Fibroblast of pulmonary artery (primary cell): Measurements from ENCODE around the gene DAPK1.

Experiments used
- DNase-seq: peaks from one replicate; pipeline ENCODE4 v3.0.0-alpha.2; 2010; ENCODE audit warnings: low read depth
- H3K4me3 ChIP-seq: replicated peaks from 2 replicates; pipeline ENCODE4 v1.5.1; 2011; ENCODE audit warnings: low read depth, mild to moderate bottlenecking, control low read depth, low read length, moderate library complexity
- TF ChIP-seq, protein P1 (sequence below): IDR thresholded peaks from 2 replicates; pipeline ENCODE4 v1.5.1; 2011; ENCODE audit warnings: mild to moderate bottlenecking, control low read depth, low read length, inconsistent platforms; ENCODE audit errors: missing control alignments

DAPK1 gene

DNA sequence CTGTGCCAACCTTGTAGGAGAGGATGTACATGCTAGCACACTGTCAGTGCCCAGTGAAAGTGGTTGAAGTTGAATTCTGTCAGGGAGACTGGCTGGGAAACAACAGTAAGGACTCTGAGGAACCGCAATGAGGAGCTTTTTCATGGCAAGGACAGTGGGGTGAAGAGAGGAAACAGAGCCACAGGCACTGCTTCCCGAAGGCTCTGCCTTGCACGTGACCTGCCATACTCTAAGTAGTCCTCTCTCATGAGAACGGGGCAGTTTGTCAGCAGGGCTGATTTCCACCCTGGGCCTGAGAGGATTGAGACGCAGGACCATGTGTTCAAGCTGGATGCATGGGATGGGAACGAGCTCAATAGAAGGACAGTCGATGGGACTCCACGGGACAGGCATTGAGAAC lies 121.7 kb downstream of the DAPK1 start:
- TF ChIP-seq, protein P1, sequence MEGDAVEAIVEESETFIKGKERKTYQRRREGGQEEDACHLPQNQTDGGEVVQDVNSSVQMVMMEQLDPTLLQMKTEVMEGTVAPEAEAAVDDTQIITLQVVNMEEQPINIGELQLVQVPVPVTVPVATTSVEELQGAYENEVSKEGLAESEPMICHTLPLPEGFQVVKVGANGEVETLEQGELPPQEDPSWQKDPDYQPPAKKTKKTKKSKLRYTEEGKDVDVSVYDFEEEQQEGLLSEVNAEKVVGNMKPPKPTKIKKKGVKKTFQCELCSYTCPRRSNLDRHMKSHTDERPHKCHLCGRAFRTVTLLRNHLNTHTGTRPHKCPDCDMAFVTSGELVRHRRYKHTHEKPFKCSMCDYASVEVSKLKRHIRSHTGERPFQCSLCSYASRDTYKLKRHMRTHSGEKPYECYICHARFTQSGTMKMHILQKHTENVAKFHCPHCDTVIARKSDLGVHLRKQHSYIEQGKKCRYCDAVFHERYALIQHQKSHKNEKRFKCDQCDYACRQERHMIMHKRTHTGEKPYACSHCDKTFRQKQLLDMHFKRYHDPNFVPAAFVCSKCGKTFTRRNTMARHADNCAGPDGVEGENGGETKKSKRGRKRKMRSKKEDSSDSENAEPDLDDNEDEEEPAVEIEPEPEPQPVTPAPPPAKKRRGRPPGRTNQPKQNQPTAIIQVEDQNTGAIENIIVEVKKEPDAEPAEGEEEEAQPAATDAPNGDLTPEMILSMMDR, result no peak
- DNase-seq, result no peak
- H3K4me3 ChIP-seq, result no peak overlapping the region

DNA sequence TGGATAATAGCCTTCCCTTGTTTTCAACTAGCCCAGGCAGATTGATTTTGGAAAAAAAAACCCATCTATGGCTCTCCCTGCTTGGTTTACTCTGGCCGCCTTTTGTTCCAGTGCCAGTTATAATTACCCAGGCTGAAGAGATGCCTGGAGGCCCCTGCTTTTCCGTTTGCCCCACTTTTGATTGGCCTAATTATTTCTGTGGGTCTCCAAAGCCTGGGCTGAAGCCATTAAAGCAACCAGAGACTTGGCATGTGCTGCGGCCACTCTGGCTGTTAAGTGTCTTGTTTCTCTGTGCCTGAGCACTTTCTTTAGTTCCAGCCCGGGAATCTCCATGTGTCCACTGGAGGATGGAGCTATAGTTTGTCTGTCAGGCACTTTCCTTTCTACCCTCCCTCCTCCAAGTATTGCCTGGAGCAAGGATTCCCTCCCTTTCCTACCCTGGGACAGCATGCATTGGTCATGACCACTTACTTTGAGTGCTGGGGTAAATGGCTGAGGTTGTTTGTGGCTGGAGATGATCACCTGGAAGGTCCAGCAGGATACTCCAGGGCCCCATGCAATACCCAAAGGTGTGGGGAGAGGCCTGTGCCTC lies 123.2 kb downstream of the DAPK1 start:
- TF ChIP-seq, protein P1, result no peak
- DNase-seq, result no peak
- no peak overlapping the region for H3K4me3 ChIP-seq

DNA sequence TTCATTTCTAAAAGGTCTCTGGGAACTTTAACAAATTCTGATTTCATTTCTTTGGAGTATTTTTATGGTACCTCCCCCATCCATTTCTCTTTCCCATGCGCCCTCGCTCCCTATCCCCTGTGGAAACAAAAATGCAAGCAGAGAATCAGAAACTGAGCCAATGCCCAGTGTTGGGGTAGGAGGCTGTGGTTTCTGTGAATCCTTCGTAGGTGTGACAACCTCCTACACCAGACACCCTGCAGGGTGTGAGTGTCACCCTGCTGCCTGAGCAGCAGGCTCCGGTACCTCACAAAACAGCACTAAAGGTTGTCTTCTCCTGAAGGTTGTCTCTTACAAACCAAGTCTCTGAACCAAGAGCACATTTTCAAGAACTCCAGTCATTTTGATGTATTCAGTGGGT lies 124.4 kb downstream of the DAPK1 start:
- TF ChIP-seq, protein P1, result no peak
- DNase-seq, result no peak
- no peak overlapping the region for H3K4me3 ChIP-seq

DNA sequence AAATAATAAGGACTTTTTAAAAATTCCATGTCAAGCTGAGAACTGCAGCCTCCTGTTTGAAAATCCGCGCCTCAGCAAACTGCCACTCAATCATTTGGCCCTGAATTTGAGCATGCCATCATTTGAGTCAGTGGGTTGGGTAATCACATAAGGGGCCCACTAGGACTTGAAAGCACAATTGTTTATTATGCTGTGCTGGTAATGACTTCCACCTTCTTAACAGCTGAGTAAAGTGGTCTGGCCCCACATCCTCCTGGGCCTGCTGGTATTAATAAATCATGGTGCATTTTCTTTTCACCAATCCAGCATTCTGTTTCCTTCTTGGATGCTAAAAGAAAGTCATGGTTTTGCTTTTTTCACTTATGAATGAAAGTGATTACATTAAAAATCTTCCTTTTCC lies 125.3 kb downstream of the DAPK1 start:
- TF ChIP-seq, protein P1, result no peak
- H3K4me3 ChIP-seq, result no peak overlapping the region
- no peak for DNase-seq

DNA sequence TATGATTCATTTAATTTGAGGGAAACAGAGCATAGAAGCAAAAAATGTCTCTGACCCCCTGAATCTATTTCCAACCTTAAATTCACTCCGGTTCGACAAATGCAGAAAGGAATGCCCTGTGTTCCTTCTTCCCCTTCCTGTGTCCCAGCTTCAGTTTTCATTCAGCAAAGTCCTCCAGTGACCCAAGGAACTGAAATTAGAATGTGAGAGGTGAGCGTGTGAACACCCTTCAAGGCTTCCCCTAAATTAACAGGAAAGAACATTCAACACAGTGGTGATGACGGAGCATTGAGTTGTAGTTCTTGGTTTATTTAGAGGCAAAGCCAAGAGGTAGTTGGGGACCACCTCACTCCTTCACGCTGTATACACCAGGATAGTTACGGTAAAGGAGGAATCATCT lies 130.7 kb downstream of the DAPK1 start:
- no peak for DNase-seq
- no peak overlapping the region for H3K4me3 ChIP-seq
- TF ChIP-seq, protein P1, result no peak

DNA sequence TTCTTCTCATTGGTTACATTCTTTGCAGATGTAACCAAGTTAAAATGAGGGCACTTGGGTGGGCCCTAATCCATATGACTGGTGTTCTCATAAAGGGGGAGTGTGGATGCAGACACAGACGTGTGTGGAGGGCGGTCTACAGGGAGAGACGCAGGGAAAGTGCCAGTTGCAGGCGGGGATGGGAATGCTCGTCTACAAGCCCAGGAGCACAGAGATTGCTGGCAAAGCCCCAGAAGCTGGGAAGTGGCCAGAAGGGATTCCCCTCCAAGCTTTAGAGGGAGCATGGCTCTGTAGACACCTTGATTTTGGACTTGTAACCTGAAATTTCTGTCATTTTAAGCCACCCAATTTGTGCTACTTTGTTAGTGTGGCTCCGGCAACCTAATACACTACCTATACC lies 131.4 kb downstream of the DAPK1 start:
- TF ChIP-seq, protein P1, result no peak
- H3K4me3 ChIP-seq, result no peak overlapping the region
- no peak for DNase-seq

DNA sequence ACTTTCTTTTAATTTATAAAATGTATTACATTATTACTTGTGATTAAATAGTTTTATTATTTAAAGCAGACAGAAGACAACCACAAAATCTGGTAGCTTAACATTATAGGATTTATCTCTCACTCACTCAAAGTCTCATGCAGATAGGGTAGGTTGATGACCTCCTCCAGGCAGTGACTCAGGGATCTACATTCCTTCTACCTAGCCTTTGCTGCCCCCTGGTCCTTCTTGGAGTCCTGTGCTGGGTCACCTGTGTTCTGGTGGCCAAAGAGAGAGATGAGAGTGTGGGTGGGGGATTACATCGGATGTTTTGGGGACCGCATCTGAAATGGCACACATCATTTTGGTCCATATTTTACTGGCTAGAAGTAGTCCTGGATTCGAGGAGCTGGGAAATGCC lies 132.6 kb downstream of the DAPK1 start:
- TF ChIP-seq, protein P1, result no peak
- no peak overlapping the region for H3K4me3 ChIP-seq
- no peak for DNase-seq
